Measurements from ENCODE around the gene RREB1.

Gene RREB1

GRCh38 chr6:7088076-7088742, 19.6 kb upstream of the RREB1 start:
- DNase-seq (ENCODE audit: low read depth) = no peak
- TF ChIP-seq CTCF (IDR thresholded peaks at IDR 0.05; ENCODE audit: control insufficient read depth, insufficient read depth, low read depth, low read length, missing control alignments) = no peak
- H3K4me3 ChIP-seq (ENCODE audit: control insufficient read depth, low read depth, low read length) = no peak overlapping the region

- no peak overlapping the region for H3K4me3 ChIP-seq (ENCODE audit: control insufficient read depth, low read depth, low read length)
- TF ChIP-seq CTCF (IDR thresholded peaks at IDR 0.05; ENCODE audit: control insufficient read depth, insufficient read depth, low read depth, low read length, missing control alignments) = no peak
- DNase-seq (ENCODE audit: low read depth) = no peak
Observed at GRCh38 chr6:7098993-7099392, 8.8 kb upstream of the RREB1 start.

DNA sequence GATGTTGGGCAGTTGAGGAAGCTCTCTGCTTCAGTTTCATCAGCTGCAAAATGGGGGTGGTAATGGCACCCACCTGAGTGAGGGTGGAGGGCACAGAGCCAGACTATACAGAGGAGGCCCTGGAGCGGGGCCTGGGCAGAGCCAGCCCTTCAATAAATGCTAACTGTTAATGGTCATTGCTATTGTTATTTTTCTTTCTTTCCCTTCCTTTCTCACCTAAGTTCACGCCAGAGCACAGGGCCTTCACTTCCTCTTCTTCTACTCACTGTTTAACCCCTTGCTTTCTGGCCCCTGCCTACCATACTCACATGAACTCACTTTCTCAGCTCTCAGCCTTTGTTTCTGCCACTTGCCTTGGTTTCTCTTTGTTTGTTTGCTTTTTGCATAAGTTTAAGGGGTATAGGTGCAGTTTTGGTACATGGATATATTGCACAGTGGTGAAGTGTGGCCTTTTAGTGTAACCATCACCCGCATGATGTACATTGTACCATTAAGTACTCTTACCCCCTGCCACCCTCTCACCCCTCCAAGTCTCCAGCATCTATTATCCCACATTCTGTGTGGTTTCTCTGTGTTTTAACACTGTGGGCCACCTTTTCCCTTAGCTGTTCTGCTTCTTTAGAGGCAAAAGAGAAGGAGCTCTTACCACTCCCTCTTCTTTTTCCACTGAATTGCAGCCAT, 7.5 kb upstream of the RREB1 start:
- no peak for TF ChIP-seq CTCF (IDR thresholded peaks at IDR 0.05; ENCODE audit: control insufficient read depth, insufficient read depth, low read depth, low read length, missing control alignments)
- no peak for DNase-seq (ENCODE audit: low read depth)
- no peak overlapping the region for H3K4me3 ChIP-seq (ENCODE audit: control insufficient read depth, low read depth, low read length)

DNA sequence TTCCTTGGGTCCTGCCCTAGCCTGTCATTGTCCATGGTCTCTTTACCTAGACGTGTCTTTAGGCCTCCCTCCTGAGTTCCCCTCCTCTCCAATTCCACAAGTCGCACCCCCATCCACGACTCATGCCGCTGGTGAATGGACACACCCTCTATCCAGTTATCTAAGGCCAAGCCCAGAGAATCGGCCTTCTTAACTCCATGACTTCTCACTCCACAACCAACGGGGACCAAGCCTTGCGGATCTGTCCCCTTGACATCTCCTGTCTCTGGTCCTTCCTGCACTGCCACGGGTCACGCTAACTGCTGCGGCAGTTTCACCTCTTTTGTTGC, 7.0 kb upstream of the RREB1 start:
- no peak for TF ChIP-seq CTCF (IDR thresholded peaks at IDR 0.05; ENCODE audit: control insufficient read depth, insufficient read depth, low read depth, low read length, missing control alignments)
- no peak for DNase-seq (ENCODE audit: low read depth)
- no peak overlapping the region for H3K4me3 ChIP-seq (ENCODE audit: control insufficient read depth, low read depth, low read length)

GRCh38 chr6:7101290-7101689, 6.5 kb upstream of the RREB1 start:
- H3K4me3 ChIP-seq (ENCODE audit: control insufficient read depth, low read depth, low read length) = no peak overlapping the region
- DNase-seq (ENCODE audit: low read depth) = no peak
- TF ChIP-seq CTCF (IDR thresholded peaks at IDR 0.05; ENCODE audit: control insufficient read depth, insufficient read depth, low read depth, low read length, missing control alignments) = no peak

DNA sequence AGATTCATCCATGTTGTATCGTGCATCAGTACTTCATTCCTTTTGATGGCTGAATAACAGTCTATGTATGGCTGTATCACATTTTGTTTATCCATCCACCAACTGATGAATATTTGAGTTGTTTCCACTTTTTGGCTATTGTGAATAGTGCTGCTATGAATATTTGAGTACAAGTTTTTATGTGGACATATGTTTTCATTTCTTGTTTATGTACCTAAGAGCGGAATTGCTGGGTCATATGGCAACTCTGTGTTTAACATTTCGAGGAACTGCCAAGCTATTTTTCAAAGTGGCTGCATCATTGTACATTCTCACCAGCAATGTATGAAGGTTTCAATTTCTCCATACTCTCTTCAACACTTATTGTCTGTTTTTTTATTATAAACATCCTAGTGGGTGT, 3.0 kb upstream of the RREB1 start:
- TF ChIP-seq CTCF (IDR thresholded peaks at IDR 0.05; ENCODE audit: control insufficient read depth, insufficient read depth, low read depth, low read length, missing control alignments) = no peak
- H3K4me3 ChIP-seq (ENCODE audit: control insufficient read depth, low read depth, low read length) = no peak overlapping the region
- DNase-seq (ENCODE audit: low read depth) = no peak

Data from AG09309 (cell line).